ENCODE results near the gene FAM234A. TPM values are rescaled to one million over a fixed set of nuclear protein-coding genes. Genes with fewer than 3 reads are reported as not detected.
A peak's percentile ranks its signal among the peaks of the same experiment; 100 is the strongest.

Gene FAM234A
- total RNA-seq, 1 experiment from 2014 or later, result 107 TPM

DNA sequence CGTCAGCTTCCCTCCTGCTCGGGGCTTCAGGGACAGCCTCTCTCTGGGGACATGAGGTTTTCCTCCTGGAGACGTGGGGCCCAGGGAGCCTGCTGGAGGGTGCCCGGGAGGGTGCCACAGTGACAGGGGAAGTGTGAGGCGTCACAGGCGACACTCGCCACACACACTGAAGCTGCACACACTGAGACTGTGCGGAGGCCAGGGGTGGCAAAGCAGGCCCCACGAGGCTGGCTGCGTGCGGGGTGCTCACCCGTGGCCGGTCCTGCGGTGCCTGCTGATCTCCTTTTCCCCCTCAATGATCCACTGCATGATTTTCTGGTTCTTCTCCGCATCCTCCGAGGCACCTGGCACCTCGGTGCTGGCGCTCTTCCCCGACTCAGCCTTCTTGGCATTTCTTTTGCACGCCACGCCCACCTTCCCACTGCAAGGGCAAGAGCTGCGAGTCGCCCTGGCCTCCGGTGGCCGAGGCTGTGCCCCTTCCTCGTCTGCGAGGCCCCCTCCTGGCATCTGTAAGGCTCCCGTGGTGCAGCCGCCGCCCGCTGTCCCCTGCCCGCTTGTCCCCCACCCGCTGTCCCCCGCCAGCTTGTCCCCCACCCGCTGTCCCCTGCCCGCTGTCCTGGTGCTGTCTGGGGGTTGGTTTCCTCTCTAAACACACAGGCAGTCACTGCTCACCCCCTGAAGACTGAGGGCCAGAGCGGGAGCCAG lies 62.3 kb downstream of the FAM234A start:
- DNase-seq (ENCODE audit: low read depth), result no peak

- DNase-seq (ENCODE audit: low read depth), result no peak
Observed at GRCh38 chr16:297832-298231, 63.2 kb downstream of the FAM234A start.

DNA sequence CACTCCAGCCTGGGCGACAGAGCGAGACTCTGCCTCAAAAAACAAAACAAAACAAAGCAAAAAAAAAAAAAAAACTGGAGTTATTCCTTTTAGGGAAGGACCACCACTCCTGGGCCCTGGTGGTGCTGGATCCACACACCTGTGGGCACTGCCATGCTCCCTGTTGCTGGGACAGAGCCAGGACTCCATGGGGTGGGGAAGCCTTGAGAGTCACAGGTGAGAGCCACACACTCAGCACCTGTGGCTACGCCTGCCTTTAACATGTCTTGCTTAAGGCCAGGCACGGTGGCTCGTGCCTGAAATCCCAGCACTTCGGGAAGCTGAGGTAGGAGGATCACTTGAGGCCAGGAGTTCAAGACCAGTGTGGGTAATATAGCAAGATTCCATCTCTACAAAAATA lies 66.6 kb downstream of the FAM234A start:
- no peak for DNase-seq (ENCODE audit: low read depth)

DNA sequence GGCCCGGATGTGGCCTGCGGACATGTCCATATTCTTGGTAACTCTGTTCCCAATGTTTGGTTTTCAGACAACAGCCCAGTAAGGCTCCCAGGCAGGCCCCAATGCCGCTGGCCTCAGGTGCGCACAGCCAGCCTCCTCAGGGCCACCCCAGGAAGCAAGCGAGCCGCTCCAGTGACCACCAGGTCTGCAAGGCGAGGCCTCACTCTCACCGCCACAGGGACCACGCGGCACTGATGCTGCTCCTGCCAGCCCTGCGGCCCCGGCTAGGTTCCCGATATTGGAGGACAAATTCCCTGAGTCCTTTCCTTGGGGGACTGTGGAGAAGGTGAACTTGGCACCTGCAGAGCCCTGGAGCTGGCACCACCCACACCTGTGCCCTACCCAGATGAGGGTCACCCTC lies 67.3 kb downstream of the FAM234A start:
- no peak for DNase-seq (ENCODE audit: low read depth)

DNA sequence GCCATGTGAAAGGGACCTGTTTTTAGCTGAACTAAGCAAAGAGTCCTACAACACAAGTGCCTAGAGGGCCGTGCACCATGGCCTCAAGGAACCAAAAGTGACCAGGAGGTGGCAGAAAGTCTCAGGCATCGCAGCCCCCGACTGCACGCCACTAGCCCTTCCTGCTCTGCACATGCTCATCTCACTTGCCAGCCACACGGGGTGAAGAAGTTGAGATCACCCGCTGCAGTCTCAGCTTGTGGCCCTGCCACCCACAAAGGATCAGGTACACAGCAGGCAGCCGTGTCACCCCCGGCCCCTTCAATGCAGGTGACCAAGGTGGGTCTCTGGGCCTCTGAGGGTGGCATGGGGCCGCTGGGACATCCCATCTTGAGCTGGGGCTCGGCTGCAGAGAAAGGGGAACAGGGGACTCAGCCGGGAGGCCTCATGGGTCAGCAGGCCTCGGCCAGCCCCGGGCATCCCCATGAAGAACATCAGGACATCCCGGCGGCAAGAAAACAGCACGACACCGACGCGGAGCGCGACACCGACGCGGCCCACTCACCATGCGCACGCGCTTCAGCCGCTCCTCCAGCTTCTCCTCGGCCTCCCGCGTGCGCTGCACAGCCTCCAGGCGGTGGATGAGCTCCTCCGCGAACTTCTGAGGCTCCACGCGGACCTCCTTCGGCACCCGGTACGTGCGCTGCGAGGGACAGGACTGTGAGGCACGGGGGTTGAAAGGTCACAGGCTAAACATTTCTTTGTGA lies 69.3 kb downstream of the FAM234A start:
- DNase-seq (ENCODE audit: low read depth), result no peak

- DNase-seq (ENCODE audit: low read depth), result peak; percentile 51
Observed at GRCh38 chr16:305916-306626, 71.5 kb downstream of the FAM234A start.

- DNase-seq (ENCODE audit: low read depth), result no peak
Observed at GRCh38 chr16:306911-307370, 72.3 kb downstream of the FAM234A start.

DNA sequence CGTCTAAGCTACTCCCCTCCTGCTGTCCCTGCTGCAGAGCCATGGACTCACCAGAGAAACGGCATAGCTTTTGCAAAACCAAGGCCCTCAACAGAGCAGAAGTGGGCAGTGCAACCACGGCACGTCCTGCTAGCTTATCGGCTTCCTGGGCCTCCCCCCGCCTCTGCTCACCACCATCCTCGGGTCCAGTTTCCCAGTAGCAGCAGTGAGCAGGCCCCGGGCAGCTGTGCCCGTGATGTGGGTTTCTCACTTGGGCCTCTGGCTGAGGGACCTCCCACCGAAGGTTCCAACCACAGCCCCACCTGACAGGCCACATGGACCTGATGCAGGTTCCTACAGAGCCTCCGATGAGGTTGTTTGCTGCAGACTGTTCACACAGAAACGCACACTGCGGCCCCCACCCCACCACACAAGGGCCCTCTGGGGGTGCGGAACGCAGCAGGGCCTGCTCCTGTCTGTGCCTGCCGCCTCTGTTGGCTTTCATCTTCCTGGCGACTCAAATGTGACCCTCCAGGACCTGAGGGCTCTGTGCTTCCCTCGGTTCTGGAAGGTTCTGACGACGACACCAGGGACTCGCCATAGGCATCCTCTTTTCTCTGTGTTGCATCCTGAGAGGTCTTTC lies 73.2 kb downstream of the FAM234A start:
- no peak for DNase-seq (ENCODE audit: low read depth)

DNA sequence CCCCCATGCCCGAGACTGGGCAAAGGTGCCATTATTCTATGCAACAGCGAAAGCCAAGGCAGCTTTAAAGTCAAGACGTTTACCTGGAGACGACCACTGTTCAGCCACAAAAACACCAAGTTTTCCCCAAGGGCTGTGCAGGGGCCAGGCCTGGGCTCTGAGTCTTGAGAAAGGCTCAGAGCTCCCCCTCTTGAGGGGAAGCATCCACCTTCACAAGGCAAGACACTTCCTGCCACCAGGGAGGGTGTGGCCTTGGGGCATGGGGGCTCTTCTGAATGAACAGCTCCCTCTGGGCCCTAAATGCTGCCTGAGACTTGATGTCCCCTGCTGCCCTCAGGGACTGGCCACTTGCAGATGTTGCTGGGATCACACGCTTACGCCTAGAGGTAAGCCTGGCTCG lies 74.9 kb downstream of the FAM234A start:
- DNase-seq (ENCODE audit: low read depth), result no peak

GRCh38 chr16:311725-312124 lies 77.1 kb downstream of the FAM234A start:
- no peak for DNase-seq (ENCODE audit: low read depth)

DNA sequence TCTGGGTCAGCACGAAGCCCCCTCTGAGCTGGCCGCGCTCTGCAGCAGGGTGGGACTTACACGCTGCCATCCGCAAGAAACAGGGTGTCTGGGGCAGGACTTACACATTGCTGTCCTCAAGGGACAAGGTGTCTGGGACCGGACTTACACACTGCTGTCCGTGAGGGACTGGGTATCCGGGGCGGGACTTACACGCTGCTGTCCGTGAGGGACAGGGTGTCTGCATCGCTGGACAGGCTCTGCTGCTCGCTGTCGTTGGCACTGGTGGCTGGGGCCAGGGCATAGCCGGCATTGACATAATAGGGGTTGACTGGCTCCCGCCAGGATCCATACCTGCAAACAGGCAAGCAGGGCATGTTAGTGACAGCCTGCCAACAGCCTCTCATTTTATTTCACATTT lies 79.7 kb downstream of the FAM234A start:
- no peak for DNase-seq (ENCODE audit: low read depth)

DNA sequence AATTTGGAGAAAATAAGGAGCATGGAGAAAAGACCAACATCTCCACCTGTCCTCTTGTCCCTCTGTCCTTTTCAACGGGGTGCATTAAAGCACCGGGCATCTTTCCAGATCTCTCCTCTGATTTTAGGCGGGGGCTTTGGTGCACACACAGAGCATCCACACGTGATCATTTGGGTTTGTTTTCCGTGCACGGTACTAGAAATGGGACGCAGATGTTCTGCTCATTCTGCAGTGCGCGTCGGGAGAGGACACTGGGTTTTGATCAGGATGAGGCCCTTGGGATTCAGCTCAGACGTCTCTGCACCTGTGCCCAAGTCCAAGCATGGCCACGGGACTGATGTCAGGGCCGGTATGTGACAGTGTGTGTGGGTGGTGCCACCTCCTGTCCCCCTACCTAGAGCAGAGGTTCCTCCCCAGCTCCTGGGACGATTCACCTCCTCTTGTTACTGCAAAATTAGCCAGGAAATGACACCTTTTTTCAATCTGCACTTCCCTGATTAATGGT lies 80.2 kb downstream of the FAM234A start:
- DNase-seq (ENCODE audit: low read depth), result no peak

Other genes starting within 250 kb of the FAM234A start
- 4.0 and 6.7 TPM in 2 replicates for gene POLR3K, start 181.2 kb upstream of the FAM234A start, total RNA-seq (2014; rRNA removed)
- gene SNRNP25, start 181.0 kb upstream of the FAM234A start, total RNA-seq (2014; rRNA removed), result 28.1 and 31.8 TPM in 2 replicates
- gene RHBDF1, start 162.2 kb upstream of the FAM234A start, total RNA-seq (2014; rRNA removed), result 91.8 and 93.7 TPM in 2 replicates
- gene MPG, start 156.6 kb upstream of the FAM234A start, total RNA-seq (2014; rRNA removed), result 254 and 304 TPM in 2 replicates
- 11.5 and 21.8 TPM in 2 replicates for gene NPRL3, start 96.1 kb upstream of the FAM234A start, total RNA-seq (2014; rRNA removed)
- gene HBZ, start 82.2 kb upstream of the FAM234A start, total RNA-seq (2014; rRNA removed), result not detected in 2 replicates
- not detected in 2 replicates for gene HBM, start 68.8 kb upstream of the FAM234A start, total RNA-seq (2014; rRNA removed)
- 0.77 TPM in 1 of 2 replicates, not detected in the other for gene HBA2, start 61.9 kb upstream of the FAM234A start, total RNA-seq (2014; rRNA removed)
- gene HBA1, start 58.1 kb upstream of the FAM234A start, total RNA-seq (2014; rRNA removed), result not detected in 2 replicates
- gene HBQ1, start 54.4 kb upstream of the FAM234A start, total RNA-seq (2014; rRNA removed), result 1.5 TPM in 1 of 2 replicates, not detected in the other
- gene LUC7L, start 5.4 kb upstream of the FAM234A start, total RNA-seq (2014; rRNA removed), result 51.2 and 56.2 TPM in 2 replicates
- 0.96 and 1.1 TPM in 2 replicates for gene RGS11, start 41.1 kb downstream of the FAM234A start, total RNA-seq (2014; rRNA removed)
- not detected in 2 replicates for gene ARHGDIG, start 45.8 kb downstream of the FAM234A start, total RNA-seq (2014; rRNA removed)
- gene PDIA2, start 48.3 kb downstream of the FAM234A start, total RNA-seq (2014; rRNA removed), result 0.29 and 1.2 TPM in 2 replicates
- 21.6 and 22.8 TPM in 2 replicates for gene AXIN1, start 117.9 kb downstream of the FAM234A start, total RNA-seq (2014; rRNA removed)
- gene MRPL28, start 135.7 kb downstream of the FAM234A start, total RNA-seq (2014; rRNA removed), result 135 and 156 TPM in 2 replicates
- gene PGAP6, start 147.2 kb downstream of the FAM234A start, total RNA-seq (2014; rRNA removed), result 72.4 and 90.2 TPM in 2 replicates
- gene NME4, start 162.4 kb downstream of the FAM234A start, total RNA-seq (2014; rRNA removed), result 142 and 186 TPM in 2 replicates
- gene DECR2, start 167.1 kb downstream of the FAM234A start, total RNA-seq (2014; rRNA removed), result 18.8 and 22.6 TPM in 2 replicates
- gene RAB11FIP3, start 190.8 kb downstream of the FAM234A start, total RNA-seq (2014; rRNA removed), result 44.1 and 61.6 TPM in 2 replicates

All from LHCN-M2 (cell line).